ENCODE results near the gene FGF12.
A peak's percentile ranks its signal among the peaks of the same experiment; 100 is the strongest.

FGF12 gene

DNA sequence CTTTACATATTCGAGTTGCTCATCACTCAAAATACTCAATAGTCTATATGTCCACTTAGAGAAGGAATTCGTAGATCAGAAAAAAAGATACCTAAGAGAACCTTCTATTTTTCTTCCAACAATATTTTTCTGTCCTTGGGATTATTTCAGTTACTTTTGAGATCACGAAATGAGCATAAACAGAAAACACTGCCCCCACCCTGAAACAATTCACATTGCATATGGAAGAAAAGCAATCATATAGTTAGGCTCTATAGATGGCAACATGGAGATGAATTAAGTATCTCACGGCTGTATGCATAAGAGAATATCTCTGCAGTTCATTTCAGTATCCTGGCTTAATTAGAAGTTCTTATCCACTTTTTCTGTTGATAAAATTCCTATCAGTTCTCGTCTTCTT is 391.1 kb downstream of the FGF12 start:
- no peak for DNase-seq (ENCODE audit: low spot score)

GRCh38 chr3:192332386-192333291 is 394.7 kb downstream of the FGF12 start:
- DNase-seq (ENCODE audit: low spot score) = no peak

DNA sequence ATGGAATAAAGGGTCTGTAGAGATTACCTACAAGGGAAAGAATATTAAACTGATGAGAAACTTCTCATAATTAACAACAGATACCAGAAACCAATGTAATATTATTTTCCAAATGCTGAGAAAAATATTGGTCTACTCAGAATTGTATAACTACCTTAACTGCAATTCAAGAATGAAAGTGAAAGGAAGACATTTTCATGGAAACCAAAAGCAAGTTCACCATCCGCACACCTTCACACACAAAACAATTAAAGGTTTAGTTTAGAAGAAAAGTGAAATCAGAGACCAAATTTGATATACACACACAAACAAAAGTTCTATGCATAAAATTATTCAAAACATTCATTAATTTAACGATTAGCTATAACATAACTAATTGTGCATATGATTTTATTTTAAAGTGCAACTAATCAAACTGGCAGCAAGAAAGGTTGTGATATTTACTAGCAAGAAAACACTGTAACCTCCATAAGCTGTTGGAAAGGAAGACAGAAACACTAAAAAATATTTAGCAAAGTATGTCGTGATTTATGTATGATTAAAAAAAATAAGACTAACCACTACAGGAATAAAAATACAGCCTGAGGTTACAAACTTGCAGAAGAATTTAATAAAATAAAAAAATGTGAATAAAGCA is 395.5 kb downstream of the FGF12 start:
- DNase-seq (ENCODE audit: low spot score) = no peak

- no peak for DNase-seq (ENCODE audit: low spot score)
Observed at GRCh38 chr3:192326656-192327055, 400.7 kb downstream of the FGF12 start.

- DNase-seq (ENCODE audit: low spot score) = no peak
Observed at GRCh38 chr3:192317564-192317963, 409.8 kb downstream of the FGF12 start.

GRCh38 chr3:192313605-192314004 is 413.7 kb downstream of the FGF12 start:
- DNase-seq (ENCODE audit: low spot score) = no peak

- DNase-seq (ENCODE audit: low spot score) = no peak
Observed at GRCh38 chr3:192307631-192308030, 419.7 kb downstream of the FGF12 start.

GRCh38 chr3:192303235-192303634 is 424.1 kb downstream of the FGF12 start:
- DNase-seq (ENCODE audit: low spot score) = peak; percentile 23

- DNase-seq (ENCODE audit: low spot score) = no peak
Observed at GRCh38 chr3:192302721-192303120, 424.6 kb downstream of the FGF12 start.

DNA sequence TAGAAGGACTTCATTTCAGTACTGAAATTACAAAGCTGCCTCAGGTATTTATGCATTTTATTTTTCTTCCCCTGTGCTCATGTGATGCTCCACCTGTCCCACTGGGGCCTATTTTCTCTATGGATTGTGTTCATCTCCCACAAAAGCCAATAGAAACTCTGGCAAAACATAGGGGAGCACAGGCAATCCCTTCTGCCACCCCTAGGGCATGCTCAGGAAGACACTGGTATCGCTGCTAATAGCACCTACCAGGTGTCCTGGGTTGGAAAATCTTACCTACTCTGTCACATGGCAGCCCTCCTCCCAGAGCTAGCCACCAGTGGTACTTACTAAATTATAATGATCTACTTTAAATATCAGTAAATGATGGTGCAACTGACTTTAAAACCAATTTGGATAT is 427.4 kb downstream of the FGF12 start:
- no peak for DNase-seq (ENCODE audit: low spot score)

- DNase-seq (ENCODE audit: low spot score) = no peak
Observed at GRCh38 chr3:192296845-192297244, 430.5 kb downstream of the FGF12 start.

DNA sequence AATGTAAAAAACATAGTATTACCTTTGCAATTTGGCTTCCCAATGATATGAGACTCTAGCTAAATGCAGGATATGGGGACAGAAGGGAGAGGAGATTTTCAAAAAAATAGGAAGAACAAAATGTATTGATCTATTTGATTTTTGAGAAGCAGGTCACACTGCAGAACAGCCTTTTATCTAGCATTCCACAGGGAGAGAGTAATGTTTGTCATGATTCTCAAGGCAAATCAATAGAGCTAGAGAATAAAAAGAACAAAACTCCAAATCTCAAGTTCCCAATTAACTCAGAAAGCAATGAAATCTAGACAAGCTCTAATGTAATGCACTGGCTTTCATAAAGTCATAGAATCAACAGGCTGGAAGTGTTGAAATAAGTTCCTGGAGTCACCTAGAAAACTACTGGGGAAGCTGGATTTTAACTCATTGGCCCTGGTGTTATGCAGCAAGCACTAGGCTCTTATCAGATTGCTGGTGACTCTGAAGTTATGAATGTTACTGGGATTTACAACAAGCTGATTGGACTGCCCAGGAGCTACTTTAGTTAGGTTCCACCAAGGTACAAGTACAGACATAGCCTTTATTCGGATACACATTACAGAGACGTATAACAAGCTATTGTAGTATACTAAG is 442.8 kb downstream of the FGF12 start:
- DNase-seq (ENCODE audit: low spot score) = no peak

GRCh38 chr3:192281207-192281880 is 446.0 kb downstream of the FGF12 start:
- DNase-seq (ENCODE audit: low spot score) = no peak

GRCh38 chr3:192279664-192280063 is 447.7 kb downstream of the FGF12 start:
- no peak for DNase-seq (ENCODE audit: low spot score)

DNA sequence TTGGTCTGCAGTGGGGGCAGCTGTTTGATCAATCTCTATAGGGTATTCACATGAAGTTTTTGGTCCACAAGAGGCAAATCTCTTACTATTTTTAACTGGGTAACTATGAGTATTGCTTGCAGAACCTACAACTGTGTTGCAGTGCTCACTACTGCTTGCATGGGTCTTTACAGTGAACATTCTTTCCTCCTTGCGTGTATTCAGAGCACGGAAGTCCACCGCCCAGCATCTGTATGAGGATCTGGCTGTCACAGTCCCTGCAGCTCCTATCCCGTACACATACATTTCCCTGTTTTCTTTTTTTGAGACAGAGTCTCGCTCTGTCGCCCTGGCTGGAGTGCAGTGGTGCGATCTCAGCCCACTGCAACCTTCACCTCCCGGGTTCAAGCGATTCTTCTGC is 449.9 kb downstream of the FGF12 start:
- no peak for DNase-seq (ENCODE audit: low spot score)

DNA sequence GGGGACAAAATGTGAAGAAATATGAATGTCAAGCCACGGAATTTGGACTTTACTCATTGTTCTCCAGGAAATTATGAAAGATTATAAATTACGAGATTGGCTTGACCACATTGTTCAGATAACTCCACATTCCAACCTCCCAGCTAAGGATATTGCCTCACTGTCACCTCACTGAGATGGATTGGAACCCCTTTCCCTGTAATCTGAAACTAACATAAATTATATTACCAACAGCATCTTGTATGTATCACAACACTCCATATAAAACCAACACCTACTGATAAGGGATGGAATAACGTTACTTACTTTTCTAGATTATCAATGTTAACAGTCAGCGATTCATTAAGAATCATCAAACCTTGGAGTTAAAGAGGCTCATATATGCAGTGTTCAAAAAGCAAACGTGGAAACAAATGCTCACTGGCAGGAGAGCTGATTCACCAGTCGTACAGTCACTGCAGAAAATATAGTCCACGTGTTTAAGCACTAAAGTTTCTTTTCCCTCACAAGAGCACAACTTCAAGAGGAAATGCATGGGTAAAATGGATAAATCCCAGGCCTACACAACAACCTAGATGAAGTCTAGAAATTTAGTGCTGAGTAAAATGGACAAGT is 451.5 kb downstream of the FGF12 start:
- no peak for DNase-seq (ENCODE audit: low spot score)

GRCh38 chr3:192273697-192274010 is 453.7 kb downstream of the FGF12 start:
- DNase-seq (ENCODE audit: low spot score) = no peak

GRCh38 chr3:192273001-192273696 is 454.2 kb downstream of the FGF12 start:
- no peak for DNase-seq (ENCODE audit: low spot score)

GRCh38 chr3:192262001-192262400 is 465.3 kb downstream of the FGF12 start:
- DNase-seq (ENCODE audit: low spot score) = no peak

DNA sequence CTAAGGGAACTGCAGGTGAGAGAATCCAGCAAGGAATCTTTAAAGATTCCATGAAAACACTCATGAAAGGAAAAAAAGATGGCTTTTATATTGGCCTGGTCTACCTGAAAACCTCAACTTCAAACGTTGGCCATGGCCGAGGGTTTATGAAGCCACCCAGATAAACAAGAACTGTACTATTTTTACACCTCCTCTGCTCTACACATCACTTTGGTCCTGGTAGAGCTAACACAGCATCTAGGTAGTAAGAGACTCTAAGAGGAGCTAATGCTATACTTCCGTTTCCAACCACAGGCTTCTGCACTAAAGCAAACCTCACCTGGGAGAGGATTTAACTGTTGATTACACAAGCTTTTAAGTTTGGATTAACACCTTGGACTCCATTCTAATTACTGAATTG is 466.2 kb downstream of the FGF12 start:
- no peak for DNase-seq (ENCODE audit: low spot score)
